ENCODE results near the gene FAM83G.

Gene FAM83G

GRCh38 chr17:19010729-19011505 is 6.4 kb upstream of the FAM83G start:
- no peak for ATAC-seq
- TF ChIP-seq ARNTL (CRISPR knock-in tag; IDR thresholded peaks at IDR 0.05; ENCODE audit: borderline replicate concordance, low read depth) (no peak), CSDC2 (CRISPR knock-in tag; IDR thresholded peaks at IDR 0.05) (no peak), CSRNP3 (CRISPR knock-in tag; IDR thresholded peaks at IDR 0.05) (no peak), BACH2 (CRISPR knock-in tag; IDR thresholded peaks at IDR 0.05; ENCODE audit: borderline replicate concordance) (no peak), ZFP30 (CRISPR knock-in tag; IDR thresholded peaks at IDR 0.05) (no peak), ESRRG (CRISPR knock-in tag; IDR thresholded peaks at IDR 0.05) (no peak), ZNF70 (CRISPR knock-in tag; IDR thresholded peaks at IDR 0.05) (no peak), SNAI2 (CRISPR knock-in tag; IDR thresholded peaks at IDR 0.05) (no peak), OSR1 (CRISPR knock-in tag; IDR thresholded peaks at IDR 0.05) (no peak), PPARA (CRISPR knock-in tag; IDR thresholded peaks at IDR 0.05; ENCODE audit: borderline replicate concordance) (no peak), TOX (CRISPR knock-in tag; IDR thresholded peaks at IDR 0.05; ENCODE audit: borderline replicate concordance) (no peak), ZC3H10 (CRISPR knock-in tag; IDR thresholded peaks at IDR 0.05) (no peak), ISL1 (CRISPR knock-in tag; IDR thresholded peaks at IDR 0.05) (no peak), ZFP3 (CRISPR knock-in tag; IDR thresholded peaks at IDR 0.05) (no peak)
- TF ChIP-seq, protein P1, sequence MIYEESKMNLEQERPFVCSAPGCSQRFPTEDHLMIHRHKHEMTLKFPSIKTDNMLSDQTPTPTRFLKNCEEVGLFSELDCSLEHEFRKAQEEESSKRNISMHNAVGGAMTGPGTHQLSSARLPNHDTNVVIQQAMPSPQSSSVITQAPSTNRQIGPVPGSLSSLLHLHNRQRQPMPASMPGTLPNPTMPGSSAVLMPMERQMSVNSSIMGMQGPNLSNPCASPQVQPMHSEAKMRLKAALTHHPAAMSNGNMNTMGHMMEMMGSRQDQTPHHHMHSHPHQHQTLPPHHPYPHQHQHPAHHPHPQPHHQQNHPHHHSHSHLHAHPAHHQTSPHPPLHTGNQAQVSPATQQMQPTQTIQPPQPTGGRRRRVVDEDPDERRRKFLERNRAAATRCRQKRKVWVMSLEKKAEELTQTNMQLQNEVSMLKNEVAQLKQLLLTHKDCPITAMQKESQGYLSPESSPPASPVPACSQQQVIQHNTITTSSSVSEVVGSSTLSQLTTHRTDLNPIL (CRISPR knock-in tag; IDR thresholded peaks at IDR 0.05; ENCODE audit: low read depth) = no peak
- TF ChIP-seq, protein P2, sequence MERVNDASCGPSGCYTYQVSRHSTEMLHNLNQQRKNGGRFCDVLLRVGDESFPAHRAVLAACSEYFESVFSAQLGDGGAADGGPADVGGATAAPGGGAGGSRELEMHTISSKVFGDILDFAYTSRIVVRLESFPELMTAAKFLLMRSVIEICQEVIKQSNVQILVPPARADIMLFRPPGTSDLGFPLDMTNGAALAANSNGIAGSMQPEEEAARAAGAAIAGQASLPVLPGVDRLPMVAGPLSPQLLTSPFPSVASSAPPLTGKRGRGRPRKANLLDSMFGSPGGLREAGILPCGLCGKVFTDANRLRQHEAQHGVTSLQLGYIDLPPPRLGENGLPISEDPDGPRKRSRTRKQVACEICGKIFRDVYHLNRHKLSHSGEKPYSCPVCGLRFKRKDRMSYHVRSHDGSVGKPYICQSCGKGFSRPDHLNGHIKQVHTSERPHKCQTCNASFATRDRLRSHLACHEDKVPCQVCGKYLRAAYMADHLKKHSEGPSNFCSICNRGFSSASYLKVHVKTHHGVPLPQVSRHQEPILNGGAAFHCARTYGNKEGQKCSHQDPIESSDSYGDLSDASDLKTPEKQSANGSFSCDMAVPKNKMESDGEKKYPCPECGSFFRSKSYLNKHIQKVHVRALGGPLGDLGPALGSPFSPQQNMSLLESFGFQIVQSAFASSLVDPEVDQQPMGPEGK (CRISPR knock-in tag; IDR thresholded peaks at IDR 0.05; ENCODE audit: borderline replicate concordance) = no peak

DNA sequence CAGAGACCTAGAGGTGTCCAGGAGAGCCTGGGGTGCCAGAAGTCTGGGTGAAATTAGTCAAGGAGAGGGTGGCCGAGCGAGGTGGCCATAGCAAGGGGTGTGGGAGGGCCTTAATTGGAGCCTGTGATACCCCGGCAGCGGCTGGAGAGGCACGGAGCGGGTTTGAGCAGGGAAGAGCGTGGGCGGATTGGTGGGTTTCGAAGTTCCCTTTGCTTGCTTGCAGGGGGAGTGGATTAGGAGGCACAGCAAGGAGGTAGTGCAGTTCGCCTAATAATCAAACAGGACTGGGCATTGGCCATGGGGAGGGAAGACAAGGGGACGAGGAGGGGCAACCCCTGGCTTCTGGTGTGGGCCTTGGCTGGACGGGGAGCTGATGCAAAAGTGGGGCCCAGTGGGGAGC is 5.4 kb upstream of the FAM83G start:
- TF ChIP-seq ESRRG (CRISPR knock-in tag; IDR thresholded peaks at IDR 0.05) (no peak), ZFP30 (CRISPR knock-in tag; IDR thresholded peaks at IDR 0.05) (no peak), RARB (CRISPR knock-in tag; IDR thresholded peaks at IDR 0.05) (no peak), ZC3H10 (CRISPR knock-in tag; IDR thresholded peaks at IDR 0.05) (no peak)
- no peak for ATAC-seq

DNA sequence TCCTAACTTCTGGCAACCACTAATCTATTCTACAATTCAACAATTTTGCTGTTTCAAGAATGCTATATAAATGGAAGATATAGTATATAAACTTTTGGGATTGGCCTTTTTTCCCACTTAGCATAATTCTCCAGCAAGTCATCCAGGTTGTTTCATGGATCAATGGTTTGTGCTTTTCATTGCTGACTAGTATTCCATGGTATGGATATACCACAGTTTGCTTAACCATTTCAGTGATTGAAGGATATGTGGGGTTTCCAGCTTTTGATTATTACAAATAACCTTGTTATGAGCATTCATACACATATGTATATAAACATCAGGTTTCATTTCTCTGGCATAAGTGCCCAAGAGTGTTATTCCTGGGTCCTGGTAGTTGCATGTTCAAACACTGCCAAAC is 2.1 kb upstream of the FAM83G start:
- TF ChIP-seq ZNF8 (CRISPR knock-in tag; IDR thresholded peaks at IDR 0.05) (peak; percentile 100), CSDC2 (CRISPR knock-in tag; IDR thresholded peaks at IDR 0.05) (no peak)
- no peak for ATAC-seq

DNA sequence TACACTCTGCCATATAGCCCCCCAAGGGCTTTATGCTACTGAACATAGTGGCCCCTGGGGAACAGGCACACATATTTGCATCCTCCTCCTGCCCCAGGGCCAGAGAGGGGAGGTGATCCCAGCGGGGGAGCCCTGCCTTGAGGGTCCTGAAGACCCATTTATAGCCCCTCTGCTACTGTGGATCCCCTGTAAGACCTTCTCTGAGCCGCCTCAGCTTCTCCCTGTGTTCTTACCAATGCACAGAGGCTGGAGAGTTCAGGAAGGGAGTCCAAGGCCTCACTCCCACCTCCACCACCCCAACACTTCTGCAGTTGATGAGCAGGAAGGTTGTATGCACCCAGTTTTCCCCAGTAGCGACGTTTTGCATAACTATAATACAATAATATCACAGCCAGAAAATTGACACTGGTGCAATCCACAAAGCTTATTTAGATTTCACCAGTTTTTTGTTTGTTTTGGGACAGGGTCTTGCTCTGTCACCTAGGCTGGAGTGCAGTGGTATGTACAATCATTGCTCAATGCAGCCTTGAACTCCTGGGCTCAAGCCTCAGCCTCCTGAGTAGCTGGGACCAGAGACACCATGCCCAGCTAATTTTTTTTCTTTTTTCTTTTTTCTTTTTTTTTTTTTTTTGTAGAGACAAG is 1.3 kb upstream of the FAM83G start:
- ATAC-seq = no peak
- TF ChIP-seq ARNTL (CRISPR knock-in tag; IDR thresholded peaks at IDR 0.05; ENCODE audit: borderline replicate concordance, low read depth) (no peak), ZFP3 (CRISPR knock-in tag; IDR thresholded peaks at IDR 0.05) (no peak), ZNF8 (CRISPR knock-in tag; IDR thresholded peaks at IDR 0.05) (no peak), GLIS3 (CRISPR knock-in tag; IDR thresholded peaks at IDR 0.05) (no peak), TCF4 (CRISPR knock-in tag; IDR thresholded peaks at IDR 0.05; ENCODE audit: borderline replicate concordance) (no peak), ESRRG (CRISPR knock-in tag; IDR thresholded peaks at IDR 0.05) (no peak), ZNF565 (CRISPR knock-in tag; conservative IDR thresholded peaks at IDR 0.05; ENCODE audit: low read depth) (no peak), RARB (CRISPR knock-in tag; IDR thresholded peaks at IDR 0.05) (no peak), ZC3H10 (CRISPR knock-in tag; IDR thresholded peaks at IDR 0.05) (no peak), ZNF70 (CRISPR knock-in tag; IDR thresholded peaks at IDR 0.05) (no peak), CSRNP3 (CRISPR knock-in tag; IDR thresholded peaks at IDR 0.05) (no peak), ISL1 (CRISPR knock-in tag; IDR thresholded peaks at IDR 0.05) (no peak), ZFP30 (CRISPR knock-in tag; IDR thresholded peaks at IDR 0.05) (no peak)
- TF ChIP-seq, protein P1 (CRISPR knock-in tag; IDR thresholded peaks at IDR 0.05; ENCODE audit: low read depth) = no peak
- TF ChIP-seq, protein P2 (CRISPR knock-in tag; IDR thresholded peaks at IDR 0.05; ENCODE audit: borderline replicate concordance) = no peak

Data from SK-N-SH treated with all-trans-retinoic acid at 6 μM for 48 hours (cell line).